Endodermal cell (in vitro differentiated cells): ENCODE data around the gene PRELID3B. TPM values are rescaled to one million over a fixed set of nuclear protein-coding genes. Genes with fewer than 3 reads are reported as not detected.

Experiments used
- DNase-seq: peaks from one replicate; pipeline ENCODE4 v3.0.0-alpha.2; 2017
- H3K27ac ChIP-seq: 2 replicates; pipeline ENCODE4 v1.5.1; 2013; ENCODE audit warnings: mild to moderate bottlenecking, low read depth, low read length, moderate library complexity
- H3K27me3 ChIP-seq: 2 replicates; pipeline ENCODE4 v1.6.1; 2013; ENCODE audit warnings: mild to moderate bottlenecking, low read length, moderate library complexity; ENCODE audit not compliant: insufficient read depth, control insufficient read depth, poor library complexity, severe bottlenecking
- H3K36me3 ChIP-seq: 2 replicates; pipeline ENCODE4 v1.7.0; 2013; ENCODE audit warnings: mild to moderate bottlenecking, low read length, moderate library complexity; ENCODE audit not compliant: control insufficient read depth, insufficient read depth
- H3K4me1 ChIP-seq: one replicate; pipeline ENCODE4 v1.7.0; 2013; ENCODE audit warnings: low read length; ENCODE audit not compliant: control insufficient read depth, insufficient read depth
- H3K4me3 ChIP-seq: 2 replicates; pipeline ENCODE4 v1.5.1; 2013; ENCODE audit warnings: mild to moderate bottlenecking, low read length, moderate library complexity
- H3K9ac ChIP-seq: 2 replicates; pipeline ENCODE4 v1.6.1; 2013; ENCODE audit warnings: mild to moderate bottlenecking, low read length, moderate library complexity; ENCODE audit not compliant: poor library complexity, severe bottlenecking; ENCODE audit errors: extremely low read depth
- H3K9me3 ChIP-seq: 2 replicates; pipeline ENCODE4 v1.6.1; 2013; ENCODE audit warnings: mild to moderate bottlenecking, low read length, moderate library complexity; ENCODE audit not compliant: control insufficient read depth
- H3K27ac Mint-ChIP-seq: 2 replicates; pipeline ENCODE4 v1.8.0; 2020; ENCODE audit warnings: mixed read lengths
- H3K27me3 Mint-ChIP-seq: 2 replicates; pipeline ENCODE4 v1.8.0; 2021; ENCODE audit warnings: mild to moderate bottlenecking, mixed read lengths; ENCODE audit not compliant: insufficient read depth
- H3K36me3 Mint-ChIP-seq: 2 replicates; pipeline ENCODE4 v1.8.0; 2020; ENCODE audit warnings: low read depth, mixed read lengths
- H3K4me1 Mint-ChIP-seq: 2 replicates; pipeline ENCODE4 v1.8.0; 2020; ENCODE audit warnings: mixed read lengths
- H3K4me3 Mint-ChIP-seq: 2 replicates; pipeline ENCODE4 v1.8.0; 2020; ENCODE audit warnings: mild to moderate bottlenecking, moderate library complexity, mixed read lengths
- H3K9me3 Mint-ChIP-seq: 2 replicates; pipeline ENCODE4 v1.8.0; 2020; ENCODE audit warnings: mild to moderate bottlenecking, mixed read lengths
- CTCF ChIP-seq: fragments of 200-600 bp; sonication (generic); conservative IDR thresholded peaks from 2 replicates; pipeline ENCODE4 v1.5.0; 2021; ENCODE audit warnings: antibody characterized with exemption, mild to moderate bottlenecking
- WGBS, 2 experiments: methylation state at CpG; one replicate each; pipeline versions ENCODE4 v1.1.5 to v1.1.7; 2013; ENCODE audit warnings: missing lambda C conversion rate in 2 of 2, mixed read lengths in 1 of 2; ENCODE audit not compliant: insufficient coverage in 1 of 2, insufficient read length in 1 of 2; 5-methylcytosine and 5-hydroxymethylcytosine counted together
- total RNA-seq, 2 donors: library from RNA; stranded (reverse); fragmentation: NEBNext Ultra II Directional in 1 of 2; extraction: Animal tissue kit (Norgen Biotek cat#: 25700) in 1 of 2; gene quantifications; 2 replicates in 1 of 2; 3 replicates in 1 of 2; pipeline ENCODE4 v1.2.1, GENCODE V29; 2021

PRELID3B gene
- total RNA-seq, 2 donors from 2014 or later: 48.6 to 50.8 TPM

- no peak for TF ChIP-seq CTCF
- Mint-ChIP-seq H3K36me3 (peaks cover 75% of the 10 kb centered on the region), H3K9me3 (no peaks in the 10 kb centered on the region), H3K27me3 (peaks cover 59% of the 10 kb centered on the region), H3K4me3 (no peak overlapping the region), H3K27ac (no peak overlapping the region), H3K4me1 (peaks cover 29% of the 10 kb centered on the region)
- H3K27me3 ChIP-seq: no peaks in the 10 kb centered on the region
- 62 to 88% methylated on average over 3 to 4 of the region's 4 CpGs for WGBS, 2 experiments
- H3K27ac ChIP-seq: no peak overlapping the region
- no peaks in the 10 kb centered on the region for H3K9me3 ChIP-seq
- DNase-seq: no peak
- H3K9ac ChIP-seq: no peak overlapping the region
- H3K4me1 ChIP-seq: peaks cover 3% of the 10 kb centered on the region
- H3K36me3 ChIP-seq: peaks cover 73% of the 10 kb centered on the region
- H3K4me3 ChIP-seq: no peak overlapping the region
These were observed 17.1 kb downstream of the PRELID3B start for GRCh38 chr20:59025511-59025910.

- H3K36me3 ChIP-seq: peaks cover 69% of the 10 kb centered on the region
- H3K27me3 ChIP-seq: no peaks in the 10 kb centered on the region
- H3K27ac ChIP-seq: no peak overlapping the region
- H3K4me3 ChIP-seq: no peak overlapping the region
- peaks cover 3% of the 10 kb centered on the region for H3K4me1 ChIP-seq
- peaks cover 29% of the 10 kb centered on the region for H3K4me1 Mint-ChIP-seq
- no peak overlapping the region for H3K27ac Mint-ChIP-seq
- no peak for TF ChIP-seq CTCF
- no peak for DNase-seq
- peaks cover 57% of the 10 kb centered on the region for H3K27me3 Mint-ChIP-seq
- no peak overlapping the region for H3K4me3 Mint-ChIP-seq
- 84 to 100% methylated on average over 2 of the region's 2 CpGs for WGBS, 2 experiments
- H3K9me3 Mint-ChIP-seq: no peaks in the 10 kb centered on the region
- H3K9ac ChIP-seq: no peak overlapping the region
- peaks cover 71% of the 10 kb centered on the region for H3K36me3 Mint-ChIP-seq
- H3K9me3 ChIP-seq: no peaks in the 10 kb centered on the region
These were observed 17.5 kb downstream of the PRELID3B start for GRCh38 chr20:59025086-59025485.

GRCh38 chr20:59024111-59024530 is 18.5 kb downstream of the PRELID3B start:
- Histone ChIP-seq H3K27me3 (no peaks in the 10 kb centered on the region), H3K4me3 (no peak overlapping the region), H3K27ac (no peak overlapping the region), H3K9me3 (no peaks in the 10 kb centered on the region), H3K9ac (no peak overlapping the region), H3K36me3 (peaks cover 60% of the 10 kb centered on the region), H3K4me1 (peaks cover 3% of the 10 kb centered on the region)
- Mint-ChIP-seq H3K9me3 (no peaks in the 10 kb centered on the region), H3K4me3 (no peak overlapping the region), H3K27ac (no peak overlapping the region), H3K4me1 (peaks cover 20% of the 10 kb centered on the region), H3K27me3 (peaks cover 50% of the 10 kb centered on the region), H3K36me3 (peaks cover 63% of the 10 kb centered on the region)
- WGBS, 2 experiments: 96% methylated on average over 24 of the region's 24 CpGs
- no peak for DNase-seq
- TF ChIP-seq CTCF: no peak
